T1000 (cell line): ENCODE results near the gene LCN9.
"Not testable (repeated sequence)": the region's sequence is repeated elsewhere in the genome, so short reads cannot be mapped to it uniquely, and the experiment has no call there.

Experiments used
- DNase-seq: peaks from one replicate; lab custom pipeline; 2025; ENCODE audit warnings: mixed read lengths; lab: John Stamatoyannopoulos, UW

LCN9 gene, protein sequence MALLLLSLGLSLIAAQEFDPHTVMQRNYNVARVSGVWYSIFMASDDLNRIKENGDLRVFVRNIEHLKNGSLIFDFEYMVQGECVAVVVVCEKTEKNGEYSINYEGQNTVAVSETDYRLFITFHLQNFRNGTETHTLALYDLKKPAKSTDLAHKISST

DNA sequence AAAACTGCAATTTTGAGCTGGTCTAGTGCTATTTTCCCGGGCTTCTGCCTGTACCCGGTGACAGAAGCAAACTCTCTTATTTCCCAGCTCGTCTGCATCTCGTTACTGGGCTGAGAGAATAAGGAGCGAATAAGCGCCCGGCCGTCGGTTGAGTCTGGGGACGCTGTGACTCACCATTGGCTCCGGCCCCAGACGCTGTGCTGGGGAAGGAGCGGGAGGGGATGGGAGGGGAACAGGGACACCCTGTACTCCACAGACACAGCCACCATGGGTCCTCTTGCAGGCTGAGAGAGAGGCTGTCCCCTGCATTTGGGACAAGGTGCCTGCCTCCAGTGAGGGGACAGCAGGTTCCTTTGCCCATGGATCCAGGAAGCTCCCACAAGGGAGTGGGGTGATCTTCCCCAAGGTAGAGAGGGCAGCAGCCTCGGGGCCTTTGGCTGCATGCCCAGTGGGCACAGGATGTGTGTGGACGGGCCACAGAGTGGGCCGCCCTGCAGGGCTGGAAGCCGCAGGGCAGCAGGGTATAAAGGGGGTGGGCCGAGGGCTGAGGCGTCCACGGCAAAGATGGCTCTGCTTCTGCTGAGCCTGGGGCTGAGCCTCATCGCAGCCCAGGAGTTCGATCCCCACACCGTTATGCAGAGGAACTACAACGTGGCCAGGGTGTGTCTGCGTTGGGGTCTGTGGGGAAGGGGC is at the start of gene LCN9:
TSS of gene LCN9 (plus strand) at position 552 of the 693 bp plus-strand sequence. CDS start at position 565, 13 bp downstream.
- no peak for DNase-seq

DNA sequence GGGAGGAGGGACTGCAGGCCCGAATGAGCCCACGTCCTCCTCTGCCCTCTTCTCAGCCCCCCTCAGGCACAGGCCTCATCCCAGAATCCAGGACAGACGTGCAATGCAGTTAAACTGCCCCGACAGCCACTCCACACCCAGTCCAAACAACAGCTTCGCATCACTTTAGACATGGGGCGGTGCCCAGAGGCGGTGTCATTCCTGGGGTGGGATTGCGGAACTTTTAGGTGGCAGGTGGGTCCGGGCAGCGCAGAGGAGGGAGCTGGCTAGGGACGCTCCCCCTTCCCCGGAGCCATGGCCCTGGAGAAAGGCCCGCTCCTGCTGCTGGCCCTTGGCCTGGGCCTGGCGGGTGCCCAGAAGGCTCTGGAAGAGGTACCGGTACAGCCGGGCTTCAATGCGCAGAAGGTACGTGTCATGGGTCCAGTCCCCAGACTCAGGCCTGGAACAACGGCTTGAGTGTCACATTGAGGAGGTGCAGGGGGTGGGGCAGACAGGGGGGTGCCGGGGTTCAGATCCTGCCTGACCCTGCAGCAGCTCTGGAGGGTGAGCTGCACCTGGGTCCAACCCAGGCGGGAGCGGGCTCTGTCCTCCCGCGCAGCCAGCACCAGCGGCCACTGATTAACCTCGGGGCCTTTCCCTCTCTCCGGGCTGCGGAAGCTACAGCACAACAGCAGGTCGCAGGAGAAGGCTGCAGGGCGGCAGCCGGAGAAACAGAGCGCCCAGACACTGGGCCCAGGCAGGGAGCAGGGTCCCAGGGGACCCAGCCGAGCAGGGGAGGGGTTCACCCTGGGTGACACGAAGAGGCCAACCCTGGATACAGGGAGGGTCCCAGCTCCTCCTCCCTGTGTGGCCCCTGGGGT is 48.9 kb upstream of the LCN9 start:
- DNase-seq, result no peak

DNA sequence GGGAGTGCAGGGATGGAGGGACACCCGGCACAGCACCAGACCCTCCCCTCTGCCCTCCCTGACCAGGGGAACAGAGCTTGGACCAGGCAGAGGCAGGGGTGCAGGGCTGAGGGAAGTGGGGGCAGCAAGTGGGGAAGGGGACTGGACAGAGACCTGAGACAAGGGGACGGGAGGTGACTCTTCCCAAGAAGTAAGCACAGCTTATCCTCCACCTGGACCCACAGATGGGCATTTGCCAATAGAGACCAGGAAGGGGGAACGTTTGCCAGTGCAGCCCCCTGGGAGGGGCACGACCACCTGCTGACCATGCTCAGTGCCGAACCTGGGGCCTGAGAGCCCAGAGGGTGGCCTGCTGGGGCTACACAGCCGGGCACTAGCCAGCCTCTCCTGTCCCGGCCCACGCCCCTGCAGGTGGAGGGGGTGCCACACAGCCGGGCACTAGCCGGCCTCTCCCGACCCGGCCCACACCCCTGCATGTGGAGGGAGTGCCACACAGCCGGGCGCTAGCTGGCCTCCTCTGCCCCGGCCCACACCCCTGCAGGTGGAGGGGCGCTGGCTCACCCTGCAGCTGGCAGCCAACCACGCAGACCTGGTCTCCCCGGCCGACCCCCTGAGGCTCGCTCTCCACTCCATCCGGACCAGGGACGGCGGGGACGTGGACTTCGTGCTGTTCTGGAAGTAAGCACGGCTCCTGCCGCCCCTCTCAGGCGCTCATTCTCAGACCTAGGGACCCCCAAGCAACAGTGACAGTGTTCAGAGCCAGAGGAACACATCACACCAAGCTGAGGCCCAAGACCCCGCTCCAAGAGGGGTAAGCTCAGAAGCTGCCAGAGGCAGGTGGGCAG is 48.1 kb upstream of the LCN9 start:
- DNase-seq, result no peak

DNA sequence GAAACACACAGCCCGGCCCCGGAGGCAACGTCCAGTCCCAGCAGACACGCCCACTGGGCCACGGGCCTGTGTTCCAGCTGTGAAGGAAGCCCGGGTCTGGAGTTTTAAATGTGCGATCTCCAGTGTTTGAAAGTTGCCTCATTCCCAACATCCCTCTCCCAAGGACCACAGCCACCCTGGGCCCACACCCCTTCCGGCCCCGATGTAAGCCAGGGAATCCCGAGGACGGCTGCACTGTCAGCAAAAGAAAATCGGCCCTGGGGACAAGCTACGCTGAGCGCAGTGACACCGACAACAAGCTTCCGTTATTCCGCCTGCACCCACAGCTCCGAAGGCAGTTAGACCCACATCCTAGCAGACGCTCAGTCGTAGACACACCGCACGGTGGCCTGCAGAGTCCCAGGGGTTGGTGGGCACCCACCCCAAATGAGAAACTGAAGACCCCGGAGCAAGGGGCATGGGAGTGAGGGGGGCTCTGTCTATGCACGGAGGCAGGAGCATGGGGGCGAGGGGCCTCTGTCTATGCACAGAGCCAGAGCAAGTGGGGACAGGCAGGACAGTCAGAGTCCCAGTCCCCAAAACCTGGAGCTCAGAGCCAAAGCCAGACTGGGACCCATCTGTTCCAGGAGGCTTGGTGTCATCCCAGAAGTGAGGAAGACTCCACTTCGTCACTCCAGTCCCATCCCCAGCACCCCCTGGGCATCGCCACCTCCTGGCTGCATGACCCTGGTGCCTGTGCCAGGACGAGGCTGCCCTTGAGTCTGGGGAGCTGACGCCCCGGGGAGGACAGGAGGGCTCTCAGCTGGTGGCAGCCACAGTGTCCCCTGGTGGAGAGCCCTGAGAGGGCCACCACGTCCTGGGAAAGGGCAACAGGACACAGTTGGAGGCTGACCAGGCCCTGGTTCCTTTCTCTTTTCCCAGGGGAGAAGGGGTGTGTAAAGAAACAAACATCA is 47.2 kb upstream of the LCN9 start:
- DNase-seq, result no peak

DNA sequence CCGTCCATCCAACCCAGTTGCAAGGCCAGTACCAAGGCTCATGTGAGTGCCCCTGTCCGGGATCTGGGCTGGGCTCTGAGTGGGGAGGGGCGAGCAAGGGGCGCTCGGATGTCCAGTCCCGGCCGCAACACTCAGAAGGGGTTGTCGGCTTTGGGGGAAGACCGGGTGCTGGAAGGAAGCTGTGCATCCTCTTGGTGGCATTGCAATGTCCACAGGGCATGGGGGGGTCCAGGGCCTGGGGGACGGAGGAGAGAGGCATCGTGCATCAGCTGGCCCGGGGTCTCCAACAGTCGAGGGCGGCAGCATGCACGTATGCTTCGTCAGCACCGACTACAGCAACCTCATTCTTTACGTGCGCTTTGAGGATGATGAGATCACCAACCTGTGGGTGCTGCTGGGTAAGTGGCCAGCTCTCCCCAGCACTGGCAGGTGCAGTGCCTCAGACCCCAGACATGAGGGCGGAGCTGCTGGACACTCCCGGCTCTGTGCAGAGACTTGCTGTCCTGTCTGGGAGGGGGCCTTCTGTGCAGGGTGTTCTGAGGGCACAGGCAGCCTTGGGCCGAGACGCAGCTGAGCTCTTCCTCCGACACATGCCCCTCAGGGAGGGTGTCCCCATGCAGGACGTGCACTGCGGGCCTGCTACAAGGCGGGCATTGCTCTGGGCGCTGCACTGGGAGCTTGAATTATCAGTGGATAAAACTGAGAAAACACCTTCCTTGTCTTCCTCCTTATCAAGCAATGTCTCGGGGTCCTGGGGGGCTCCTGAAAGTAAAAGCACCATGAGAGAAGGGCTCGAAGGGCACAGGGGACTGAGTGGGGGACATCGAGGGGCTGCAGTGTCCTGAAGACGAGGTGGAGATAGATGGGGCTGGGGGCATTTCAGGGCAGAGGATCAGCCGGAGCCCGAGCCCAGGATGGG is 46.2 kb upstream of the LCN9 start:
- no peak for DNase-seq

DNA sequence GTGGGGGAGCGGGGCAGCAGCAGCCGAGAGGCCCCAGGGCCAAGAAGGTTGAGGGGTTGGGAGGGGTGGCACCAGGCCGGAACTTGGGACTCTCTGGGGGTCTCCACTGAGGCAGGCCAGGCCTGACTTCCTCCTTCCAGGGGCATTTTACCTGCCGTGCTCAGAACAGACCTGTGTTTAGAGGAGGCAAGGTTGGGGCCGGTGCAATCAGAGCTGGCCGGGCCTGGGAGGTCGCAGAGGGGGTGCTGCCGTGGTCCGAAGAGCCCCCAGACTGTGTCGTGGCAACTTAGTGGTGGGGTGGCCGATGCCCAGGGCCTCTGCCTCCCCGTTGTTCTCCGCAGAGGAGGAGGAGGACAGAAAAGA is 45.6 kb upstream of the LCN9 start:
- DNase-seq, result no peak

DNA sequence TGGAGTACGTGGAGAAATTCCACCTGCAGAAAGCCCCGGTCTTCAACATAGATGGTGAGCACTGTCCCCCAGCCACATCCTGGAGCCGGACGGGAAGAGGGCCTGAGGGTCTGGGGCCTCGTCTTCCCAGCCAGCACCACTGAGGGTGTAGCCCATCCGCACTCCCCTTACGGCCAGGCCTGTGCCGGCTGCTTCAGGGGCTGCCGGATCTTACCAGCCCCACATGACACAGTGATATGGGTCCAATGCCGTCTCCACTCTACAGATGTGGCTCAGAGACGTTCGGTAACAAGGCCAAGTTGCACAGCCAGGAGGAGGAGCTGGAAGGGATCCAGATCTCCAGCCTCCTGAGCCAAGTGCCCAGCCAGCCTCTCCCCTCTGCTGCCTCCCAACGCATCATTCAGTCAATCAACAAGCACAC is 45.1 kb upstream of the LCN9 start:
- DNase-seq, result no peak

DNA sequence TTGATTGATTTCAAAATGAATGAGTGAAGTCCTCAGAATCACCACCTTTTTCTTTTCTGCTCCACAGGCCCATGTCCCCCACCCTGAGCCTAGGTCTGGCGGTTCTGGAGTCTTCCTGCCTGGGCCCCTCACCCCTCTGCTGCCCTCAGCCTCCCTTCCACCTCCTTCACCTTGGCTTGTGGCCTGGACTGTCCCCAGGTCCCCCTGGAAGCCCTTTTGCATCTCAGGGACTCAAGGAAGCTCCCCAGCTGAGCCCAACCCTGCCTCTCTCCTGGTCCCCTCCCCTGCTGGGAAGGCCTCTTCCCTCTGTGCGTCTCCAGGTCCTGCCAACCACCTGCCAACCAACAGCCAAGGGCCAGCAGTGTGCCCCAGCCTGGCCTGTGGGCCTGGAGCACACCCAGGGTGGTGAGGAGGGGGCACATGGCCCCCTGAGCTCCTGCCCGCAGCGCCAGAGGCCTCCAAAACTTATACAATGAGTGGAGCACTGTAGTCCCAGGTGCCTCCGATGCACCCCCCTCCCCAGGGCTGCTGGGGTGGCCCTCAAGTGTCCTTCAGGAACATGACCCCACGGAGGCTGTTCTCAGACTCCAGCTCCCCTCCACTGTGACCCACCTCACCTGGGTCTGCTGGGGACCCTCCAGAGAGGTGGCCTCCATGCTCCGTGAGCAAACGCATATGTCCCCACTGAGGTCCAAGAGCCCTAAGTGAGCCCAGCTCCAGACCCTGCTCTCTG is 44.1 kb upstream of the LCN9 start:
- DNase-seq, result no peak

DNA sequence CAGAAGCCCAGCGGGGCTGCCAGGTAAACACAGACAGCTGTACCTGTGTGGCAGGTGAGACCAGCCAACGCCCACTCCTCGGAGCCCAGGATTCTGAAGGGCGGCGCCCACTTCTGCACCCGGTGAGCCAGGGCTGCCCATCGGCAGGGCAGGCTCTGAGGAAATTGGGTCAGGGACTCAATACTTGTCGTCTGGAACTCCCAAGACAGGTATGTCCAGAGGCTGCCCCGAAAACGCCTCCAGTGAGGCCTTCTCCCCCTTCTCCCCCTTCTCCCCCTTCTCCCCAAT is 43.6 kb upstream of the LCN9 start:
- no peak for DNase-seq

DNA sequence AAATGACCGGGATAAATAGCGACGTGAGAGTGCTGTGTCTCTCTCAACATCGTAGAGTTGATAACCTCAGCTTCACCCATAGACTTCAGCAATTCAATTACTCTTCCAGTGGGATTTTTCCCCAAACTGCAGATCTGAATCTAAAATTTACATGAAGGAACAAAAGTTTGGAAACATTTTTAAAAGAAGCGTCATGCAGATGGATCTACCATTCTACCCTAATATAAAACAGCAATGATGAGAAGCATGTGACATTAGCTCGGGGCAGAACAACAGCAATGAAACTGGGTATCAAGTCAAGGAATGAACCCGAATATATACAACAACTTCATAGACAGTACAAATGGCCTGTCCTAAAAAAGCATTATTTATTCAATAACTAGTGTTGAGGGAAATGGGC is 42.6 kb upstream of the LCN9 start:
- DNase-seq, result no peak

DNA sequence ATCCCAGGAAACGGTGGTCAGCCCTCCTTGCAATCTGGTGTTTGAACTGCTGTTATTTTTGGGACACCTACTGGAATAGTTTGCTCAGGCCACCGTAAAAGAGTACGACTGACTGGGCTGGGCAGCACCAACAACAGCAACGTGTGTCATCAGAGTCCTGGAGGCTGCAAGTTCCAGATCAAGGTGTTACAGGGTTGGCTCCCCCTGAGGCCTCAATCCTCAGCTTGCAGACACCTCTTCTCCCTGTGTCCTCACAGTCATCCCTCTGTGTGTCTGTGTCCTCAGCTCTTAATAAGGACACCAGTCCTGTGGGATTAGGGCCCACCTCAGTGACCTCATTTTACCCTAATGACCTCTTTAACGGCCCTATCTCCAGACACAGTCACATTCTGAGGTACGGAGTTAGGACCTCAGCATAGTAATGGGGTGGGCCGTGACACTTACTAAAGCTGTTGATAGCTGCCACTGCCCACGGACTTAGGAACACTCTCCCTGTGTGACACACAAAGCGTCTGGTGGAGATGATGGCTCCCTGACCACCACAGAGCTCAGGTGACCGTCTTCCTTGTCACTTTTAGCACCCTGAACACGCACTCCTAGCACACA is 40.6 kb upstream of the LCN9 start:
- DNase-seq, result no peak

DNA sequence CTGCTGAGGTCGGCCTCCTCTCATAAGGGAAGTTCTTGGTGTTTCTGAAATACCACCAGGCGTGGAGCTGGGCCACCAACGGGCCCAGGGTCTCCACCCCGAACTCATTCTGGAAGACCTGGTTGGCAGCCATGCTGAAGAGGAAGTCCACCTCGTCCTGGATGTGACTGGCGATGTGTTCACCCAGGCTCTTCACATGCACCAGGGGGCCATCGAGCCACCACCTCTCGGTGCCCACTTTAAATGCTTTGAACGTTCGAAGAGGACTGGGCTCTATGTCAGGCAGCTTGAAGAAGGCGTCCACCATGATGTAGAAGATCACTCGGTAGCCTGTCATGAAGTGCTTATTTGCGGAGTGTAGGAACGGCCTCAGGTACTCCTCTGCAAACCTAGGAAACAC is 38.8 kb upstream of the LCN9 start:
- no peak for DNase-seq

DNA sequence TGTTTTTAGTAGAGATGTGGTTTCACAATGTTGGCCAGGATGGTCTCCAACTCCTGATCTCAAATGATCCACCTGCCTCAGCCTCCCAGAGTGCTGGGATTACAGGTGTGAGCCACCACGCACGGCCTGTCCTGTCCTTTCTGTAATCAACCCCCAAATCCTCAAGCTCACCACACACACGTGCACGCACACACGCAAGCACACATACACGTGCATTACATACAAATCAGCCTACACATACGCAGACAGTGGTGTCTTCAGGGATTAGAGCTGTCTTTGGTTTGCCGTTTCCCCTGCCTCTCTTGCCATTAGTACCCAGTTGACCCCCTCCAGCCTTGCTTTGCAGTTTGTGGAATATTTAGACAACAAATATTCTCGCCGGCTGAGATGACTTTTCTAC is 30.3 kb upstream of the LCN9 start:
- no peak for DNase-seq

DNA sequence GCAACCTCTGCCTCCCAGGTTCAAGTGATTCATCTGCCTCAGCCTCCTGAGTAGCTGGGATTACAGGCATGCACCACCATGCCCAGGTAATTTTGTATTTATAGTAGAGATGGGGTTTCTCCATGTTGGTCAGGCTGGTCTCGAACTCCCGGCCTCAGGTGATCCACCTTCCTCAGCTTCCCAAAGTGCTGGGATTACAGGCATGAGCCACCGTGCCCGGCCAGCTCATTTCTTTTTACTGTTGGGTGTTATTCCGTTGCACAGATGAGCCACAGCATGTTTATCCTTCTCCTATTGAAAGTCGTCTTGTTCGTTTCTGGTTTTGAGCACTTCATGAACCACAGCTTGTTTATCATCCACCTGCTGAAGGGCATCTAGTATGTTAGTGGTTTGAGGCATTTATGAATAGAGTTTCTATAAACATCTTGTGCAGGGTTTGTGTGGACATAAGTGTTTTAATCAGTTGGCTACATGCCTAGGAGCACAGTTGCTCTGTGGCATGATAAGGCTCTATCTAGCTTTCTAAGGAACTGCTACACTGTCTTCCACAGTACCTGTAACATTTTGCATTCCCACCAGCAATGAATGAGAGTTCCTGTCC is 26.1 kb upstream of the LCN9 start:
- not testable (repeated sequence) for DNase-seq

DNA sequence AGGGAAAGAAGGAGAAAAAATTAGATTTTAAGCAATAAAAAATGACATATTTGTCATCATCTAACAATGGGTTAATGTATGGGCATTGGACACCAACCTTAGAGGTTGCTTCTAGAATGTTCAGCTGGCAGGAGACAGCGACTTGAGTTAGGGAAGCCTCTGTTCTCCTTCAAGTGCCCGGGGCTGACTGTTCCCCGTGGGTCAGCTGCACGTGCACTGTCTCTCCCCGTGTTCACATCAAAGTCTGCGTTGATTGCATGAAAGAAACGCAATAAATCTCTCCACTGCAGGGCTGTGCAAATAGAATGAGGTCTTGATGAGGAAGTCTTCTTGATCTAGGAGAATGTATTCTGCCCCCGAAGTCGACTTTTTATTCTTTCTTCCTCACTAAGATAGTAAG is 23.9 kb upstream of the LCN9 start, which contains the start of gene GLT6D1:
TSS of gene GLT6D1 (minus strand) at position 345 of the 400 bp plus-strand sequence. CDS start 353 bp downstream, outside the sequence.
- DNase-seq, result no peak

DNA sequence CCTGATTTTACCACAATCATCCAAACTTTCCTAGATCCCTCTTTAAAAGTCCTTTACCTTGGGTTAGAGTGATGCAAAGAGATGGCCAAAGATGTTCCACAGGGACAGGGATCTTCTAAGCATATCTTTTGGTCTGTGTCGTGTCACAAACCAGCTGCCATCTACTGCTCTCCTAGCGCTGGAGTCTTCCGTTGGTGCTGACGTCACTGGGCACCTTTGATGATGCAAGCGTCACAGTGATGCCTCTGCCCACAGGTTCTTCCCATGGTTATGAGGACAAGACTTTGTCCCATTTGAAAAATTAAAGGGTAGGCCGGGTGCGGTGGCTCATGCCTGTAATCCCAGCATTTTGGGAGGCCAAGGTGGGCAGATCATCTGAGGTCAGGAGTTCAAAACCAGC is 22.1 kb upstream of the LCN9 start:
- DNase-seq, result no peak

DNA sequence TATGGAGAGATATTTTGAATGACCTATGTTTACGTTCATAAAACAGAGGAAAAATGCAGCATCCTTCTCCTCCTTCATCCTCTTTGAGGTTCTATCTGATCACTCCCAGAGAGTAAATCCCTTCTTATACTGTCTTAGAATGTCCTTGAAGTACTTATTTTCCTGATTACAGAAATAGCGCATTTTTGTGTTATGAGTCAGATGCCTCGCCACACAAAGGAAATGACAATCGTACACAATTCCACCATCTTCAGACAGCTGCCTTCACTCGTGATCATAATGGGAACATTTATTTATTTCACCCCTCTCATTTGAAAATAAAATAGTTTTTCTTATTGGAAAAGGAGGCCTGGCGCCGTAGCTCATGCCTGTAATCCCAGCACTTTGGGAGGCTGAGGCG is 21.4 kb upstream of the LCN9 start:
- DNase-seq, result no peak

DNA sequence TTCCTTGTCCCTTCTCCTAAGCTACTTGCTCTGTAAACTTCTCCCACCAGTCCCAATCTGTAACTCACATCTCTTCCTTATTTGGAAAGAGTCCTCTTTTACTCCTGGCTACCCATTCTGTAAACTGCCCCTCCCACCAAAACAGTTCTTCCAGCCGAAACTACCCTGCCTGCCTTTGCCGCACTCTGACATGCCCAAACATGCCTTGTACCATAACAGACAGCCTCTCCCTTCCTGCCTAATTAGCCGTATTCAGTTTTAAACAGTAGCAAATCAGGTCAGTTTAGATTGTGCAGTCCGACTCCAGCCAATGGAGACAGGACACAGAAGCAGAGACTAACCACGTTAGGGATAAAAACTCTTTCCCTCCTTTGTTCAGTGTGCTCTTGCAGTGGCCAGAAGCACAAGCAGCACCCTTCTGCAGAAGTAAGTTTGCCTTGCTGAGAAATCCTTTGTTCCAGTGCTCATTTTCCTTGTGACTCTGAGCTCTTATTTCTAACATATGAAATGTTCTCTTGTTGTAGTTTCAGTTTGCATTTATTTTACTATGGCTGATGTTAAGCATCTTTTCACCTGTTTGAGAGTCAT is 18.4 kb upstream of the LCN9 start:
- no peak for DNase-seq
